Measurements from ENCODE around the gene C1orf35.

C1orf35 gene

GRCh38 chr1:228109073-228109961 is 6.2 kb upstream of the C1orf35 start, which contains the start of gene MRPL55:
MRPL55 (minus strand) TSS chr1:228109299; CDS start chr1:228108260, 1,039 bp downstream.
- DNase-seq (ENCODE audit: low spot score) = peak; percentile 98

GRCh38 chr1:228108742-228109072 is 5.6 kb upstream of the C1orf35 start:
- DNase-seq (ENCODE audit: low spot score) = peak; percentile 7

GRCh38 chr1:228108055-228108690 is 5.0 kb upstream of the C1orf35 start:
- DNase-seq (ENCODE audit: low spot score) = no peak

- no peak for DNase-seq (ENCODE audit: low spot score)
Observed at GRCh38 chr1:228107636-228108035, 4.5 kb upstream of the C1orf35 start.

- DNase-seq (ENCODE audit: low spot score) = no peak
Observed at GRCh38 chr1:228106800-228107054, 3.6 kb upstream of the C1orf35 start.

GRCh38 chr1:228105996-228106799 is 3.1 kb upstream of the C1orf35 start:
- DNase-seq (ENCODE audit: low spot score) = no peak

- DNase-seq (ENCODE audit: low spot score) = peak; percentile 6
Observed at GRCh38 chr1:228105270-228105995, 2.3 kb upstream of the C1orf35 start.

- DNase-seq (ENCODE audit: low spot score) = peak; percentile 15
Observed at GRCh38 chr1:228104526-228105269, 1.6 kb upstream of the C1orf35 start.

- DNase-seq (ENCODE audit: low spot score) = peak; percentile 90
Observed at GRCh38 chr1:228101994-228102790, 933 bp downstream of the C1orf35 start.

- peak; percentile 46 for DNase-seq (ENCODE audit: low spot score)
Observed at GRCh38 chr1:228101614-228101993, 1.5 kb downstream of the C1orf35 start.

GRCh38 chr1:228100822-228101613 is 2.1 kb downstream of the C1orf35 start:
- DNase-seq (ENCODE audit: low spot score) = peak; percentile 32

GRCh38 chr1:228099331-228099732 is 3.8 kb downstream of the C1orf35 start:
- peak; percentile 18 for DNase-seq (ENCODE audit: low spot score)

GRCh38 chr1:228098323-228098931 is 4.7 kb downstream of the C1orf35 start:
- peak; percentile 6 for DNase-seq (ENCODE audit: low spot score)

GRCh38 chr1:228097333-228098081 is 5.6 kb downstream of the C1orf35 start:
- peak; percentile 6 for DNase-seq (ENCODE audit: low spot score)

GRCh38 chr1:228096416-228097332 is 6.5 kb downstream of the C1orf35 start:
- DNase-seq (ENCODE audit: low spot score) = peak; percentile 15

GRCh38 chr1:228095938-228096337 is 7.2 kb downstream of the C1orf35 start:
- DNase-seq (ENCODE audit: low spot score) = peak; percentile 5

GRCh38 chr1:228095161-228095560 is 8.0 kb downstream of the C1orf35 start:
- DNase-seq (ENCODE audit: low spot score) = no peak

Data from HuH-7 (cell line).